MCF 10A (cell line): ENCODE data around the gene WNT7B. TPM values are rescaled to one million over a fixed set of nuclear protein-coding genes. Genes with fewer than 3 reads are reported as not detected.

ENCODE experiments used
- BruUV-seq: library from RNA; stranded (reverse); fragments of 400-500 nt; replicated peaks from 2 replicates; lab custom pipeline; 2021; lab: Mats Ljungman, UMichigan
- CTCF ChIA-PET: fragments of 300-600 bp; sonication (Branson Sonifier 250); formaldehyde crosslinking; extraction: SDS; loops from one replicate; lab custom pipeline; 2021; ENCODE audit warnings: antibody characterized with exemption, inconsistent platforms; lab: Yijun Ruan, JAX
- POLR2A ChIA-PET: fragments of 300-600, 350-650 bp; sonication (Branson Sonifier 250); formaldehyde crosslinking; extraction: SDS; loops from one replicate; lab custom pipeline; 2020; ENCODE audit warnings: antibody characterized with exemption, inconsistent platforms; lab: Yijun Ruan, JAX
- DNase-seq: peaks from one replicate; pipeline ENCODE4 v3.0.0-alpha.2; 2018; ENCODE audit not compliant: unreplicated experiment
- H3K27ac Mint-ChIP-seq: one replicate; pipeline ENCODE4 v1.8.0; 2022; ENCODE audit warnings: mild to moderate bottlenecking, low read depth, mixed read lengths; ENCODE audit not compliant: unreplicated experiment
- H3K27me3 Mint-ChIP-seq: one replicate; pipeline ENCODE4 v1.8.0; 2022; ENCODE audit warnings: mixed read lengths; ENCODE audit not compliant: insufficient read depth, unreplicated experiment
- H3K36me3 Mint-ChIP-seq: one replicate; pipeline ENCODE4 v1.8.0; 2022; ENCODE audit warnings: mild to moderate bottlenecking, moderate library complexity, mixed read lengths; ENCODE audit not compliant: insufficient read depth, unreplicated experiment
- H3K4me1 Mint-ChIP-seq: one replicate; pipeline ENCODE4 v1.8.0; 2022; ENCODE audit warnings: mixed read lengths; ENCODE audit not compliant: insufficient read depth, unreplicated experiment
- H3K4me3 Mint-ChIP-seq: one replicate; pipeline ENCODE4 v1.8.0; 2022; ENCODE audit warnings: mild to moderate bottlenecking, moderate library complexity, mixed read lengths; ENCODE audit not compliant: unreplicated experiment
- H3K9me3 Mint-ChIP-seq: one replicate; pipeline ENCODE4 v1.8.0; 2022; ENCODE audit warnings: mixed read lengths; ENCODE audit not compliant: unreplicated experiment
- CTCF ChIP-seq: fragments of 200-600 bp; IDR thresholded peaks from one replicate; pipeline ENCODE4 v1.8.0; 2022; ENCODE audit warnings: antibody characterized with exemption, mild to moderate bottlenecking; ENCODE audit not compliant: unreplicated experiment
- intact Hi-C: fragments of 100-400 bp; cut with micrococcal nuclease; formaldehyde crosslinking; loops from 2 replicates; pipeline ENCODE4 v1.14.1; 2022
- total RNA-seq: library from RNA; stranded (reverse); gene quantifications from 2 replicates; pipeline ENCODE4 v1.2.3, GENCODE V29; 2022

WNT7B gene
- total RNA-seq, 1 experiment from 2014 or later, result 0.28 TPM

- intact Hi-C loops, result no loop called here
- no peak for TF ChIP-seq CTCF
- no peaks in the 10 kb centered on the region for H3K36me3 Mint-ChIP-seq
- peak; percentile 35 for DNase-seq
- H3K4me1 Mint-ChIP-seq, result no peaks in the 10 kb centered on the region
- CTCF ChIA-PET, result interaction anchor here (0.6 to 0.9 kb wide), 5 partner anchors 534 to 694 kb away, joined by 3 to 5 read pairs (median 3); no protein-coding TSS in a partner anchor
- POLR2A ChIA-PET, result interaction anchor here (0.6 to 0.7 kb wide), 3 partner anchors 18 to 424 kb away, joined by 3 to 4 read pairs (median 4); no protein-coding TSS in a partner anchor
- no peak overlapping the region for H3K27ac Mint-ChIP-seq
- no peaks in the 10 kb centered on the region for H3K27me3 Mint-ChIP-seq
- peak overlapping the region; percentile 49 for H3K4me3 Mint-ChIP-seq
- no TSS peak for BruUV-seq
- no peaks in the 10 kb centered on the region for H3K9me3 Mint-ChIP-seq
Observed at GRCh38 chr22:45977551-45978274, 751 bp upstream of the WNT7B start.

GRCh38 chr22:45976254-45977002 lies 534 bp downstream of the WNT7B start:
- DNase-seq, result no peak
- intact Hi-C loops, result no loop called here
- Mint-ChIP-seq H3K4me3 (peak overlapping the region; percentile 26), H3K36me3 (no peaks in the 10 kb centered on the region), H3K9me3 (no peaks in the 10 kb centered on the region), H3K27me3 (no peaks in the 10 kb centered on the region), H3K27ac (no peak overlapping the region), H3K4me1 (no peaks in the 10 kb centered on the region)
- ChIA-PET CTCF (interaction anchor here (0.7 to 1.6 kb wide), 2 partner anchors 73 to 399 kb away, joined by 3 to 7 read pairs; no protein-coding TSS in a partner anchor), POLR2A (no interaction called here)
- no peak for TF ChIP-seq CTCF
- no TSS peak for BruUV-seq

GRCh38 chr22:45975164-45976161 lies 1.5 kb downstream of the WNT7B start:
- no peak for DNase-seq
- no peaks in the 10 kb centered on the region for H3K27me3 Mint-ChIP-seq
- H3K27ac Mint-ChIP-seq, result no peak overlapping the region
- H3K4me3 Mint-ChIP-seq, result peak overlapping the region; percentile 51
- intact Hi-C loops, result no loop called here
- no peaks in the 10 kb centered on the region for H3K36me3 Mint-ChIP-seq
- no peaks in the 10 kb centered on the region for H3K4me1 Mint-ChIP-seq
- no peak for TF ChIP-seq CTCF
- POLR2A ChIA-PET, result no interaction called here
- CTCF ChIA-PET, result interaction anchor here (1.0 to 1.6 kb wide), 3 partner anchors 112 to 398 kb away, joined by 3 to 7 read pairs (median 5); no protein-coding TSS in a partner anchor
- H3K9me3 Mint-ChIP-seq, result no peaks in the 10 kb centered on the region
- BruUV-seq, result no TSS peak
